HG02870 (cell line): Measurements from ENCODE around the gene RIC8A.
"Not testable (repeated sequence)": the region's sequence is repeated elsewhere in the genome, so short reads cannot be mapped to it uniquely, and the experiment has no call there.

Source experiments
- ATAC-seq: cut with Tn5 transposase; IDR thresholded peaks from one replicate; pipeline ENCODE4 v1.9.1; 2021; ENCODE audit warnings: mild to moderate bottlenecking, moderate library complexity; ENCODE audit not compliant: unreplicated experiment

The RIC8A gene

DNA sequence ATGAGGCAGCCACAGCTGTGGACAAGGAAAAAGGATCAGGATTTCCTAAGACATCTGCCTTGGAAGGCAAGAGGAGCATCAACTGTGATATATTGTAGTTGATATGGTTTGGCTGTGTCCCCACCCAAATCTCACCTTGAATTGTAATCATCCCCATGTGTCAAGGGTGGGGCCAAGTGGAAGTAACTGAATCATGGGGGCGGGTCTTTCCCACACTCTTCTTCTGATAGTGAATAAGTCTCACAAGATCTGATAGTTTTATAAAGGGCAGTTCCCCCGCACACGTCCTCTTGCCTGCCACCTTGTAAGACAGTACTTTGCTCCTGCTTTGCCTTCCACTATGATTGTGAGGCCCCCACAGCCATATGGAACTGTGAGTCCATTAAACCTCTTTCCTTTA, 10.2 kb downstream of the RIC8A start:
- ATAC-seq = no peak

GRCh38 chr11:218815-219593, 11.5 kb downstream of the RIC8A start:
- ATAC-seq = no peak

GRCh38 chr11:220641-221215, 13.2 kb downstream of the RIC8A start:
- ATAC-seq = not testable (repeated sequence)

DNA sequence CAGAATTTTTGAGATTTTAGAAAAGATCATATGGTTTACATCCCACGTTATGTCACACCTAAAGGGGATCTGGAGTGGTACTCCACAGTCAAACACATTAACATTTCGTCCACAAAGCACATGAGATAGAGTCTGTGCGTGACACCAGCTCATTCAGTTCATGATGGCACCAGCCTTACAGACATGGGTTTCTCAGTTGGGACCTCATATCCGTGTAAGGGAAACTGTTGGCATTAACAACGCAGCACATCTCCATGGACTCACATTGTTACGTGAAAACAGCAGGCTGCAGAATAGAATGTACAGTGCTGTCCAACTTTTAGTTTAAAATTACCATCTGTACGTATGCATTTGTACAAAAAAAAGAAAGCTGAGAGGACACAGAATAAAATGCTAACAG, 14.0 kb downstream of the RIC8A start:
- ATAC-seq = no peak

DNA sequence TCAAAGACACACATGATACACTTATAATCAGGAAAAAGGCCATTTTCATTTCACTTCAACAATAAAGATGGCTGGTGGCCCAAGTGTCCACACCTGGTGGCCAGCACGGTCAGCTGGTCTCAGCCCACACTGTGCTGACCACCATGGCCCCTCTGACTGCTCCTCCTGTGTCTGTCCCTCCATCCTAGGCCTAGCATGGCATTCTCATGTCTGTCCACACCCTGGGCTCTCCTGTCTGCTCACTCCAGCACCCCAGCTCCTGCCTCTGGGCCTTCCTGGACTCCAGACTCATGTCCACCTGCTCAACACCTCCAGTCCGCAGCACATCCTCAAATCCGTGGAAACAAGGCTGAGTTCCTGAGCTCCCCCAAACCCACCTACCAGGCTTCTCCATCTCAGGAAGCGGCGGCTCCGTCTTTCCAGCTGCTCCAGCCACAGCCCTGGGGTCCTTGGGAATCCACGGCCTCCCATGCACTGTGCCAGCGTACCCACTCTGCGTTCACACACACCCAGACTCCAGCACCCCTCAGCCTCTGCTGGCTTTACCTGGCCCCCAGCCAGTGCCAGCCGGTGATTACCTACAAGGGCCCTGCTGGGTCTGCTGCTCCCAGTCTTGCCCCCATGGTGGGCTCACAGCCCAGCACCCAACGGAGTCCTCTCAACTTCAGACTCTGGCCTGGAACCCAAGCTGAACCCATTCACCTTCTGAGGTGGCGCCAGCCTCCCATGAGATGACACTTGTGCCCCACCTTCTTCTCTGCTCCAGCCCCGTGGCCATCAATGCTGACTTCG, 14.7 kb downstream of the RIC8A start:
- no peak for ATAC-seq

- no peak for ATAC-seq
These were observed 15.7 kb downstream of the RIC8A start for GRCh38 chr11:223026-223789.

GRCh38 chr11:223884-224283, 16.4 kb downstream of the RIC8A start:
- no peak for ATAC-seq

- ATAC-seq = no peak
These were observed 16.9 kb downstream of the RIC8A start for GRCh38 chr11:224424-224823.

GRCh38 chr11:225734-226453, 18.4 kb downstream of the RIC8A start:
- no peak for ATAC-seq

GRCh38 chr11:227824-228379, 20.4 kb downstream of the RIC8A start:
- ATAC-seq = no peak

GRCh38 chr11:230431-230830, 22.9 kb downstream of the RIC8A start:
- no peak for ATAC-seq

GRCh38 chr11:232783-233565, 25.5 kb downstream of the RIC8A start:
- ATAC-seq = no peak

- ATAC-seq = no peak
These were observed 27.7 kb downstream of the RIC8A start for GRCh38 chr11:235180-235579.

GRCh38 chr11:235609-235996, 28.1 kb downstream of the RIC8A start:
- no peak for ATAC-seq

- ATAC-seq = peak; percentile 77
These were observed 28.7 kb downstream of the RIC8A start, which contains the start of gene SIRT3 for GRCh38 chr11:235997-236773. Gene SIRT3 (minus strand): TSS chr11:236342. CDS start chr11:236328, 14 bp downstream.

DNA sequence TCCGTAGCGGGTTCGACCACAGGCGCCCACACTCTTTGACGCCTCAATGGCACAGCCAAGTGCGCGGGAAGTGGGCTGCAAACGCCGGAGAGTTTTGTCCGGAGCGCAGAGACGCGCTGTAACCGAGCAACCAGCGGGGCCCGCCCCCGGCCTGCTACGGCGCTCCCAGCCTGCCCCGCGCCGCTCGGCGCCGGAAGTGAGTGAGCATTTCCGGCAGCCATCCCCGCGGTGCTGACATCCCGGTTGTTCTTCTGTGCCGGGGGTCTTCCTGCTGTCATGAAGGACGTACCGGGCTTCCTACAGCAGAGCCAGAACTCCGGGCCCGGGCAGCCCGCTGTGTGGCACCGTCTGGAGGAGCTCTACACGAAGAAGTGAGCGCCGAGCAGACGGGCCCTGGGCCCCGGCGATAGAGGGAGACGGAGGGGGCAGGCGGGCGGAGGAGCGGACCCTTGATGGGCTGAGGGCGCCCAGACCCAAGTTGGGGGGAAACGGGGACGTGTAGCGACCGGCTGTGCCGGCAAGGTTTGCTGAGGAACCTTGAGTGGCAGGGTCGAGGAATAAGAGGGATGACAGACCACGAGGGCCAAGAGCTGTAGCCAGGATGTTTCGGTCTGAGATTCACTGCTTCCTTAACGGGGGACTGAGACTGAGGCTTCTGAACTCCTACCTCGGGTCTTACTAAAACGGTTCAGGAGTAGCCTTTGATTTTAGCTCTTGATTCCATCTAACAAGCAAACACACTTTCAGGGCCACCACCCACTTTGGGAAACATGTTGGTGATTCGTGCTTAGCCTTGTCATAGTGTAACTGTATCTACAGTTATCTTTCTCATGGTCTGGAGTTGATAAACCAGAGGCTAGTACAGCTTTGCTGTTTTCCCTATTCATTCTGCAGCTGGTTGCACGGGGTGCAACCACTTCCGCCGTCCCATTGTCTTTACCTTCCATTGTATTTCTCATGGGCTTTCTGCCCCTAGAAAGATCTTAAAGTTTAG, 29.6 kb downstream of the RIC8A start, which contains the start of gene PSMD13:
TSS of gene PSMD13 (plus strand) at position 203 of the 994 bp plus-strand sequence. CDS start at position 277, 74 bp downstream.
- ATAC-seq = peak; percentile 76

DNA sequence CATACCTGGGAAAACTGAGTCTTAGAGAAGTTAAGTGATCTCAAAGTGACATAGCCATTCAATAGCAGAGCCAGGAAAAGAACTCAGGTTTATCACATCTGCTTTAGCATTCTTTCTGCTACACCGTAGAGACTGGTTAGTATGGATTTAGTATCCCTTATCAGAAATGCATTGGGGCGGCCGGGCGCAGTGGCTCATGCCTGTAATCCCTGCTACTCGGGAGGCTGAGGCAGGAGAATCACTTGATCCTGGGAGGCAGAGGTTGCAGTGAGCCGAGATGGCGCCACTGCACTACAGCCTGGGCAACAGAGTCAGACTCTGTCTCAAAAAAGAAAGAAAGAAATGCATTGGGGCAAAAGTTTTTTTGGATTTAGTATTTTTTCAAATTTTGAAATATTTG, 30.8 kb downstream of the RIC8A start:
- not testable (repeated sequence) for ATAC-seq
